ENCODE measurements around the gene KLHL25.

Gene KLHL25

GRCh38 chr15:85733416-85733815 is 61.3 kb downstream of the KLHL25 start:
- Histone ChIP-seq H3K27ac (ENCODE audit: low read depth in 2 of 2, low read length in 2 of 2) (no peak overlapping the region), H3K4me3 (ENCODE audit: low read length in 2 of 2) (no peak overlapping the region), H3K36me3 (ENCODE audit: control insufficient read depth in 2 of 2, insufficient read depth in 2 of 2, low read length in 2 of 2) (peaks cover 59 to 73% of the 10 kb centered on the region in 2 donors), H3K4me1 (ENCODE audit: control insufficient read depth in 2 of 2, insufficient read depth in 2 of 2, low read length in 2 of 2) (peaks cover 0 to 2% of the 10 kb centered on the region in 2 donors), H3K9ac (ENCODE audit: low read depth in 1 of 2, low read length in 2 of 2) (no peak overlapping the region), H3K9me3 (ENCODE audit: control insufficient read depth in 2 of 2, low read length in 2 of 2) (peaks cover 2 to 5% of the 10 kb centered on the region in 2 donors), H3K27me3 (ENCODE audit: control insufficient read depth in 2 of 2, insufficient read depth in 2 of 2, low read length in 2 of 2) (no peaks in the 10 kb centered on the region)

GRCh38 chr15:85730001-85730820 is 64.5 kb downstream of the KLHL25 start:
- H3K27ac ChIP-seq (ENCODE audit: low read depth in 2 of 2, low read length in 2 of 2) = no peak overlapping the region
- H3K36me3 ChIP-seq (ENCODE audit: control insufficient read depth in 2 of 2, insufficient read depth in 2 of 2, low read length in 2 of 2) = peaks cover 57 to 79% of the 10 kb centered on the region in 2 donors
- H3K27me3 ChIP-seq (ENCODE audit: control insufficient read depth in 2 of 2, insufficient read depth in 2 of 2, low read length in 2 of 2) = no peaks in the 10 kb centered on the region
- no peak overlapping the region for H3K4me3 ChIP-seq (ENCODE audit: low read length in 2 of 2)
- peaks cover 4 to 10% of the 10 kb centered on the region in 2 donors for H3K4me1 ChIP-seq (ENCODE audit: control insufficient read depth in 2 of 2, insufficient read depth in 2 of 2, low read length in 2 of 2)
- H3K9me3 ChIP-seq (ENCODE audit: control insufficient read depth in 2 of 2, low read length in 2 of 2) = peaks cover 2 to 5% of the 10 kb centered on the region in 2 donors
- no peak overlapping the region for H3K9ac ChIP-seq (ENCODE audit: low read depth in 1 of 2, low read length in 2 of 2)

- Histone ChIP-seq H3K36me3 (ENCODE audit: control insufficient read depth in 2 of 2, insufficient read depth in 2 of 2, low read length in 2 of 2) (peaks cover 67 to 83% of the 10 kb centered on the region in 2 donors), H3K27ac (ENCODE audit: low read depth in 2 of 2, low read length in 2 of 2) (peak overlapping the region; percentile 40 to 46), H3K27me3 (ENCODE audit: control insufficient read depth in 2 of 2, insufficient read depth in 2 of 2, low read length in 2 of 2) (no peaks in the 10 kb centered on the region), H3K9ac (ENCODE audit: low read depth in 1 of 2, low read length in 2 of 2) (no peak overlapping the region), H3K4me1 (ENCODE audit: control insufficient read depth in 2 of 2, insufficient read depth in 2 of 2, low read length in 2 of 2) (peaks cover 10 to 16% of the 10 kb centered on the region in 2 donors), H3K9me3 (ENCODE audit: control insufficient read depth in 2 of 2, low read length in 2 of 2) (no peaks in the 10 kb centered on the region), H3K4me3 (ENCODE audit: low read length in 2 of 2) (no peak overlapping the region)
Observed at GRCh38 chr15:85727068-85727467, 67.7 kb downstream of the KLHL25 start.

- no peaks in the 10 kb centered on the region for H3K9me3 ChIP-seq (ENCODE audit: control insufficient read depth in 2 of 2, low read length in 2 of 2)
- H3K27me3 ChIP-seq (ENCODE audit: control insufficient read depth in 2 of 2, insufficient read depth in 2 of 2, low read length in 2 of 2) = no peaks in the 10 kb centered on the region
- peaks cover 10 to 16% of the 10 kb centered on the region in 2 donors for H3K4me1 ChIP-seq (ENCODE audit: control insufficient read depth in 2 of 2, insufficient read depth in 2 of 2, low read length in 2 of 2)
- no peak overlapping the region for H3K4me3 ChIP-seq (ENCODE audit: low read length in 2 of 2)
- H3K9ac ChIP-seq (ENCODE audit: low read depth in 1 of 2, low read length in 2 of 2) = no peak overlapping the region
- H3K27ac ChIP-seq (ENCODE audit: low read depth in 2 of 2, low read length in 2 of 2) = peak overlapping the region; percentile 40 to 46
- H3K36me3 ChIP-seq (ENCODE audit: control insufficient read depth in 2 of 2, insufficient read depth in 2 of 2, low read length in 2 of 2) = peaks cover 67 to 82% of the 10 kb centered on the region in 2 donors
Observed at GRCh38 chr15:85726454-85726853, 68.3 kb downstream of the KLHL25 start.

- peaks cover 71 to 82% of the 10 kb centered on the region in 2 donors for H3K36me3 ChIP-seq (ENCODE audit: control insufficient read depth in 2 of 2, insufficient read depth in 2 of 2, low read length in 2 of 2)
- H3K27me3 ChIP-seq (ENCODE audit: control insufficient read depth in 2 of 2, insufficient read depth in 2 of 2, low read length in 2 of 2) = no peaks in the 10 kb centered on the region
- peak overlapping the region in 1 of 2 donors; percentile 2 for H3K27ac ChIP-seq (ENCODE audit: low read depth in 2 of 2, low read length in 2 of 2)
- no peak overlapping the region for H3K4me3 ChIP-seq (ENCODE audit: low read length in 2 of 2)
- no peak overlapping the region for H3K9ac ChIP-seq (ENCODE audit: low read depth in 1 of 2, low read length in 2 of 2)
- H3K9me3 ChIP-seq (ENCODE audit: control insufficient read depth in 2 of 2, low read length in 2 of 2) = no peaks in the 10 kb centered on the region
- H3K4me1 ChIP-seq (ENCODE audit: control insufficient read depth in 2 of 2, insufficient read depth in 2 of 2, low read length in 2 of 2) = peaks cover 10 to 16% of the 10 kb centered on the region in 2 donors
Observed at GRCh38 chr15:85725564-85725963, 69.2 kb downstream of the KLHL25 start.

GRCh38 chr15:85725019-85725418 is 69.7 kb downstream of the KLHL25 start:
- H3K36me3 ChIP-seq (ENCODE audit: control insufficient read depth in 2 of 2, insufficient read depth in 2 of 2, low read length in 2 of 2) = peaks cover 72 to 85% of the 10 kb centered on the region in 2 donors
- H3K27me3 ChIP-seq (ENCODE audit: control insufficient read depth in 2 of 2, insufficient read depth in 2 of 2, low read length in 2 of 2) = no peaks in the 10 kb centered on the region
- H3K4me3 ChIP-seq (ENCODE audit: low read length in 2 of 2) = no peak overlapping the region
- H3K27ac ChIP-seq (ENCODE audit: low read depth in 2 of 2, low read length in 2 of 2) = no peak overlapping the region
- peaks cover 8 to 16% of the 10 kb centered on the region in 2 donors for H3K4me1 ChIP-seq (ENCODE audit: control insufficient read depth in 2 of 2, insufficient read depth in 2 of 2, low read length in 2 of 2)
- no peaks in the 10 kb centered on the region for H3K9me3 ChIP-seq (ENCODE audit: control insufficient read depth in 2 of 2, low read length in 2 of 2)
- H3K9ac ChIP-seq (ENCODE audit: low read depth in 1 of 2, low read length in 2 of 2) = no peak overlapping the region

- H3K4me1 ChIP-seq (ENCODE audit: control insufficient read depth in 2 of 2, insufficient read depth in 2 of 2, low read length in 2 of 2) = peaks cover 8 to 16% of the 10 kb centered on the region in 2 donors
- no peaks in the 10 kb centered on the region for H3K27me3 ChIP-seq (ENCODE audit: control insufficient read depth in 2 of 2, insufficient read depth in 2 of 2, low read length in 2 of 2)
- no peak overlapping the region for H3K9ac ChIP-seq (ENCODE audit: low read depth in 1 of 2, low read length in 2 of 2)
- H3K9me3 ChIP-seq (ENCODE audit: control insufficient read depth in 2 of 2, low read length in 2 of 2) = no peaks in the 10 kb centered on the region
- peak overlapping the region; percentile 7 to 33 for H3K27ac ChIP-seq (ENCODE audit: low read depth in 2 of 2, low read length in 2 of 2)
- H3K36me3 ChIP-seq (ENCODE audit: control insufficient read depth in 2 of 2, insufficient read depth in 2 of 2, low read length in 2 of 2) = peaks cover 76 to 90% of the 10 kb centered on the region in 2 donors
- no peak overlapping the region for H3K4me3 ChIP-seq (ENCODE audit: low read length in 2 of 2)
Observed at GRCh38 chr15:85723960-85724945, 70.5 kb downstream of the KLHL25 start.

- no peak overlapping the region for H3K27ac ChIP-seq (ENCODE audit: low read depth in 2 of 2, low read length in 2 of 2)
- peaks cover 79 to 93% of the 10 kb centered on the region in 2 donors for H3K36me3 ChIP-seq (ENCODE audit: control insufficient read depth in 2 of 2, insufficient read depth in 2 of 2, low read length in 2 of 2)
- no peak overlapping the region for H3K9ac ChIP-seq (ENCODE audit: low read depth in 1 of 2, low read length in 2 of 2)
- H3K9me3 ChIP-seq (ENCODE audit: control insufficient read depth in 2 of 2, low read length in 2 of 2) = no peaks in the 10 kb centered on the region
- H3K27me3 ChIP-seq (ENCODE audit: control insufficient read depth in 2 of 2, insufficient read depth in 2 of 2, low read length in 2 of 2) = no peaks in the 10 kb centered on the region
- H3K4me3 ChIP-seq (ENCODE audit: low read length in 2 of 2) = no peak overlapping the region
- H3K4me1 ChIP-seq (ENCODE audit: control insufficient read depth in 2 of 2, insufficient read depth in 2 of 2, low read length in 2 of 2) = peaks cover 8 to 16% of the 10 kb centered on the region in 2 donors
Observed at GRCh38 chr15:85722374-85723152, 72.2 kb downstream of the KLHL25 start.

- peaks cover under 1 to 2% of the 10 kb centered on the region in 2 donors for H3K4me1 ChIP-seq (ENCODE audit: control insufficient read depth in 2 of 2, insufficient read depth in 2 of 2, low read length in 2 of 2)
- H3K27me3 ChIP-seq (ENCODE audit: control insufficient read depth in 2 of 2, insufficient read depth in 2 of 2, low read length in 2 of 2) = no peaks in the 10 kb centered on the region
- no peaks in the 10 kb centered on the region for H3K9me3 ChIP-seq (ENCODE audit: control insufficient read depth in 2 of 2, low read length in 2 of 2)
- H3K27ac ChIP-seq (ENCODE audit: low read depth in 2 of 2, low read length in 2 of 2) = no peak overlapping the region
- no peak overlapping the region for H3K9ac ChIP-seq (ENCODE audit: low read depth in 1 of 2, low read length in 2 of 2)
- H3K36me3 ChIP-seq (ENCODE audit: control insufficient read depth in 2 of 2, insufficient read depth in 2 of 2, low read length in 2 of 2) = peaks cover 81 to 91% of the 10 kb centered on the region in 2 donors
- no peak overlapping the region for H3K4me3 ChIP-seq (ENCODE audit: low read length in 2 of 2)
Observed at GRCh38 chr15:85718981-85719380, 75.7 kb downstream of the KLHL25 start.
